Measurements from ENCODE around the gene RAB26.

Gene RAB26

GRCh38 chr16:2180461-2180860 is 32.0 kb downstream of the RAB26 start:
- in situ Hi-C loops (cut with HindIII; ENCODE audit: low pct_ligation_motif_present, low sequenced_read_pairs), result no loop called here
- no peak for TF ChIP-seq CTCF (IDR thresholded peaks at IDR 0.05; ENCODE audit: low read depth, low read length, missing control alignments)

GRCh38 chr16:2180962-2181923 is 32.8 kb downstream of the RAB26 start:
- H3K27ac ChIP-seq, result no peak overlapping the region
- in situ Hi-C loops (cut with HindIII; ENCODE audit: low pct_ligation_motif_present, low sequenced_read_pairs), result no loop called here
- H3K27me3 ChIP-seq (replicated peaks), result no peaks in the 10 kb centered on the region
- H3K36me3 ChIP-seq (replicated peaks), result peaks cover 17% of the 10 kb centered on the region
- no peak for TF ChIP-seq CTCF (IDR thresholded peaks at IDR 0.05; ENCODE audit: low read depth, low read length, missing control alignments)
- no peak for DNase-seq
- no peak overlapping the region for H3K4me3 ChIP-seq (ENCODE audit: low read depth, low read length)

More at GRCh38 chr16:2180461-2180860, 32.0 kb downstream of the RAB26 start:
- DNase-seq, result no peak
- H3K4me3 ChIP-seq (ENCODE audit: low read depth, low read length), result no peak overlapping the region
- H3K27ac ChIP-seq, result no peak overlapping the region
- peaks cover 24% of the 10 kb centered on the region for H3K36me3 ChIP-seq (replicated peaks)
- no peaks in the 10 kb centered on the region for H3K27me3 ChIP-seq (replicated peaks)

- no peaks in the 10 kb centered on the region for H3K27me3 ChIP-seq (replicated peaks)
- no peak for TF ChIP-seq CTCF (IDR thresholded peaks at IDR 0.05; ENCODE audit: low read depth, low read length, missing control alignments)
- H3K4me3 ChIP-seq (ENCODE audit: low read depth, low read length), result no peak overlapping the region
- in situ Hi-C loops (cut with HindIII; ENCODE audit: low pct_ligation_motif_present, low sequenced_read_pairs), result no loop called here
- H3K27ac ChIP-seq, result no peak overlapping the region
- H3K36me3 ChIP-seq (replicated peaks), result peaks cover 12% of the 10 kb centered on the region
- no peak for DNase-seq
These were observed 33.5 kb downstream of the RAB26 start for GRCh38 chr16:2181952-2182351.

- Histone ChIP-seq H3K4me3 (ENCODE audit: low read depth, low read length) (no peak overlapping the region), H3K27ac (no peak overlapping the region), H3K27me3 (replicated peaks) (no peaks in the 10 kb centered on the region), H3K36me3 (replicated peaks) (no peaks in the 10 kb centered on the region)
- DNase-seq, result no peak
- TF ChIP-seq CTCF (IDR thresholded peaks at IDR 0.05; ENCODE audit: low read depth, low read length, missing control alignments), result no peak
- in situ Hi-C loops (cut with HindIII; ENCODE audit: low pct_ligation_motif_present, low sequenced_read_pairs), result no loop called here
These were observed 35.2 kb downstream of the RAB26 start for GRCh38 chr16:2183671-2184070.

GRCh38 chr16:2184346-2184745 is 35.9 kb downstream of the RAB26 start:
- no peaks in the 10 kb centered on the region for H3K27me3 ChIP-seq (replicated peaks)
- no peak for DNase-seq
- in situ Hi-C loops (cut with HindIII; ENCODE audit: low pct_ligation_motif_present, low sequenced_read_pairs), result no loop called here
- no peaks in the 10 kb centered on the region for H3K36me3 ChIP-seq (replicated peaks)
- no peak overlapping the region for H3K27ac ChIP-seq
- TF ChIP-seq CTCF (IDR thresholded peaks at IDR 0.05; ENCODE audit: low read depth, low read length, missing control alignments), result no peak
- no peak overlapping the region for H3K4me3 ChIP-seq (ENCODE audit: low read depth, low read length)
